ENCODE data around the gene ZBTB42.
A peak's percentile ranks its signal among the peaks of the same experiment; 100 is the strongest.

Gene ZBTB42

GRCh38 chr14:104783484-104784217 is 17.2 kb upstream of the ZBTB42 start:
- no peak for DNase-seq

DNA sequence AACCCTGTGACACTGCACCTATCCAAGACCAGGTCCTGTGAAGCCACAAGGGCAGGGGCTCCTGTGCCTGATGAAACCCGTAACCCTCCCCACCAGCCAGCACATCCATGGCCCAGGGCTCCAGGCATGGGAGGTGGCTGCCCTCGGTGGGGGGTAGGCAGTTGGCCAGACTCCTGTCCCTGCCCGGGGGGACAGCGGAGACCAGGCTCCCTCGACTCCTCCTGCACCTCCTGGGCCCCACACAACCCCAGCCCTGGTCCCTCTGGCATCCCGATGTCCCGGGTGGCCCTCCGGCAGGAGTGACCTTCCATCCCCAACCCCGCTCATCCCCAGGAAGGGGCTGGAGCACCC is 16.7 kb upstream of the ZBTB42 start:
- DNase-seq = no peak

GRCh38 chr14:104784846-104785707 is 15.8 kb upstream of the ZBTB42 start:
- no peak for DNase-seq

- DNase-seq = no peak
These were observed 15.2 kb upstream of the ZBTB42 start for GRCh38 chr14:104785708-104786080.

- DNase-seq = no peak
These were observed 14.8 kb upstream of the ZBTB42 start for GRCh38 chr14:104786091-104786586.

- DNase-seq = no peak
These were observed 13.9 kb upstream of the ZBTB42 start for GRCh38 chr14:104786726-104787675.

DNA sequence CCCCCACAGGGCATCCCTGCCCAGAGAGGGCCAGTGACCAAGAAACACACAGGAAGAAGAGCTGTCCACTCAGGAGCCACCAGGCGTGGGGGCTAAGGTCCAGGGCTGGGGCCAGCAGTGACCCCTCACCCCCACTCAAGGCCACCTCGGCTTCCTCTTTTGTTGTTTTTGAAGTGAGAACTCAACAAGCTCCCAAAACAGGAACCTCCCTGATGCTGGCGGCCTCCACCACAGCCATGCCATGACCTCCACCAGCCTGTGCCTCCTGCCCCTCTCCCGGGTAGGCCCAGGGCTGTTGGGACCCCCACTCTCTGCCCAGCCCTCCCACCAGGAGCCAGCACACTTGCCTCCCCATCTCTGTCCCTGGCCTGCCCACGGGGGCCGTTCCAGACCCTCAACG is 13.2 kb upstream of the ZBTB42 start:
- DNase-seq = no peak

DNA sequence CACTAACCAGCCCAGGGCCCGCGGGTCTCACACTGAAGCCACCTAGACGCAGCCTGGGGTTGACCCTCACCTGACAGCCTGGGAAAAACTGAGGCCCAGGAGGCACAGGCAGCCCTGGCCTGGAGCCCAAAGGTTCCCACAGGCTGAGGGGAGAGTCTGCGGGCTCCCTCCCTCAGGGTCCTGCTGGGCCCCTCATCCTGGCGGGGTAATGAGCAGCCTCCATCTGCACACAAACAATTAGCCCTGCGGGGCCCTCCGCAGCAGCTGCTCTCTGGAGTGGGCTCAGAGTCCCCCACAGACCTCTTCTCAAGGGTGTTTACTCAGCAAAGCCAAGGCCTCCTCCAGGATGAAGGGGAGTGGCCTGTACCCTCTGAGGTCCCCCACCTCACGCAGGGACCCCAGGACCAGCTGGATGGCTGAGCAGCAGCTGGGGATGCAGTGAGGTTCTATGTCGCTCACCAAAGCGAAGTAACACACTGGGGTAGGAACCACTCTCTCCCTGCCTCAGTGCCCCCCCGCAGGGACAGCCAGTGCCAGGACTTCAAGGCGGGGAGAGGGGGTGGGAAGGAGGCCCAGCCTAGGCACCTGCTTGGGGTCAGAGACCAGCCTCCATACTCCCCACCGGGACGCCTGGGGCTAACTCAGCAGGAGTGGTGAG is 12.6 kb upstream of the ZBTB42 start:
- DNase-seq = no peak

DNA sequence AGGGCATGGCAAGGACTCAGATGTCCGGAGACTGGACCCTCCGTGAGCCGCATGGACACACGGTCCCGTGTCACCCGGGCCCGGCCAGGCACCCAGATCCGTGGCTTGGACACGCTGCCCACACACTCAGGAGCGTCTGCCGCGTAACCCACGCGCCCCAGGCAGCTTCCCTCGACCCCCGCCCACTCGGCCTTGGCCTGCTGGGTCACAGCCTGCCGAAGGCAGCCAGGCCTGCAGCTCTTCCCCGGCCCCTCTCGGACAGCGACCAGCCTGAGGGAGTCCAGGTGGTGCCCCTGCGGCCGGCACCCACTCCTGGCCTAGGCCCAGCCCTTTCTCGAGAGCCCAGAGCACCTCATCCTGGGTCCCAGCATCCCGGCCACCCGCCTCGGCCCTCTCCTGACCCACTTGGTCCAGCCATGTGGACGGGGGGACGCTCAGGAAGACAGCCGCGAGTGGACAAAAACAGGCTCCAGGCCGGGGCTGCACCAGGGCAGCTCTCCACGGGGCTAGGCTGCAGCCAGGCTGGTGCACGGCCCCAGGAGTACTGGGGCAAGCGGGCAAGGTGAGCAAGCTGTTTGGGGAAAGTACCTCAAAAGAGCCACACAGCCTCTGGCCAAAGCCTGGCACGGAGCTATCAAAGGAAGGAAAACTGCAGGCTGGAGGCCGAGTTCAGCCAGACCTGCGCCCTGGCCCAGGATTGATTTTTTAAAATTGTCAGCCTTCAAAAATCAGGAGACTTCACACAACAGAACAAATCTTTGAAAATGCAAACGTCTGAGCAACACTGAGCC is 11.8 kb upstream of the ZBTB42 start:
- DNase-seq = no peak

DNA sequence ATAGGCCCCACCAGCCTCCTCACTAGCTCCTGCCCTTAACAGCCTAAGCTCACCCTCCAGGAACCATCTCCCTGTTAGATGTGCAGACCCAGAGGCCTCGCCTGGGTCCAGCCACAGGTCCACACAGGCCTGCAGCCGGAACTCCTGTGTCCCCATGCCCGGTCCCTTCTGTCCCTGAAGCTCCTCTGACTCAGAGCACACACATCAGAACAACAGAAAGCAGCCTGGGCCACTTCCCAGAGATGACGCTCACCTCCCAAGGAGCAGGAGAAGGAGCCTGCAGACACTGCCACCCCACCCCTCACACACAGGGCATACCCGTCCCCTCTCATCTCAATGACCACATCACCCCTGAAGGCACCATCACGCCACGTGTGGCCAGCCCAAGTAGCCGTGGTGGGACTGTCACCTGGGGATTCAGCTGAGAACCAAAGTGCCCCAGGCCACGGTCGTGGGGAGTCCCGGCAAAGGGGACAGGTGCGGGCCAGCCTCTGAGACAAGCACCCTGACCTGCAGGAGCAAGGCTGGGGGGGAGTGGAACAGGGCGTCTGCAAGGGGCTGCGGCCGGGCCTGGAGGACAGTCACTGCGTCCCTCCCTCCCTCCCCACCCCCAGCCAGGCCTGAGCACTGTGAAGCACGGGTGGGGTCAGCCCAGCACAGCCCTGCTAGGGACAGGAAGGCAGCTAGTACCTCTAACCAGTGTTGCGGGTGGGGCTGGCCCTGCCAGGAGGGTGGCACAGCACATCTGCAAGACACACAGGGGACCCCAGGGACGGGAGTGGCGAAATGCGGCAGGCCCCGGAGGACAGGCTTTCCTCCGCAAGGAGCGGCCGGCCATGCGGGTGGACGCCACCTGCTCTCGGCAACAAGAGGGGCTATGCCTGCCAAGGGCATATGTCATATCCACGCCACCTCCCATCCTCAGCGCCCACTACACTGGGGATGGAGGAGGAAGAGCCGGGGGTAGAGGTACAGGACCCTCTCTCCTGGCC is 10.9 kb upstream of the ZBTB42 start:
- no peak for DNase-seq

- no peak for DNase-seq
These were observed 9.5 kb upstream of the ZBTB42 start for GRCh38 chr14:104791425-104791824.

DNA sequence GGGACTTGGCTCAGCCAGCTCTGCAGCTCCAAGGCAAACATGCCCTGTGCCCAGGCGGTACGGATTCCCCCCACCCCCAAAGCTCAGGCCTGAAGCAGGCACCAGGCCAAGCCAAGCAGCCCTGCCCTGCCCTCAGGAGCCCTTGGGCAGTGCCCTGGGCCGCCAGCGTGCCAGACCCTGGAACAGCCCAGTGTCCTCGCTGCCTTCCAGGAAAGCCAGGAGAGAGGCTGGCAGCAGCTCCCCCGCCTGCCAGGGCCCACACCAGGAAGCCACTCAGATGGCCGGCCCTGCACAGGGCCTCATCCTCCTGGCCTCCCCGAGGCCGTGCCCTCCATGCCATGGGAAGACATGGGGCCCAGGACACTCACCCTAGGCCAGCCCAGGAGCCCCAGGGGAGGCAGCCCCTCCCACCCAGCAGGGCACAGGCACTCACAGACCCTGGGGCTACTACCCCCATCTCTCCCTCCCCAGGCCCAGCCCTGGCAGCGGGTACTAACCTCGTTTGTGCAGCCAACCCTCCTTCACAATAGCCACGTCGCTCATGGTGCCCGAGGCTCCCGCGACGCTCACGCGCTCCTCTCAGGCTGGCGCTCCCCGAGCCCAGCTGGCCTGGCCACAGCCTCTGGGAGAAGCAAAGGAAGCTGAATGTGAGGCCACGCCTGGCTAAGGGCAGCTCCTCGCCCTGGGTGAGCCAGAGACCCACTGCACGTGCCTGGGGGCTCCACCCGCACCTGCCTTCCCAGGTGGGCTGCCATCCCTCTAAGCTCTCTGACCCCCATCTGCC is 8.6 kb upstream of the ZBTB42 start:
- DNase-seq = no peak

DNA sequence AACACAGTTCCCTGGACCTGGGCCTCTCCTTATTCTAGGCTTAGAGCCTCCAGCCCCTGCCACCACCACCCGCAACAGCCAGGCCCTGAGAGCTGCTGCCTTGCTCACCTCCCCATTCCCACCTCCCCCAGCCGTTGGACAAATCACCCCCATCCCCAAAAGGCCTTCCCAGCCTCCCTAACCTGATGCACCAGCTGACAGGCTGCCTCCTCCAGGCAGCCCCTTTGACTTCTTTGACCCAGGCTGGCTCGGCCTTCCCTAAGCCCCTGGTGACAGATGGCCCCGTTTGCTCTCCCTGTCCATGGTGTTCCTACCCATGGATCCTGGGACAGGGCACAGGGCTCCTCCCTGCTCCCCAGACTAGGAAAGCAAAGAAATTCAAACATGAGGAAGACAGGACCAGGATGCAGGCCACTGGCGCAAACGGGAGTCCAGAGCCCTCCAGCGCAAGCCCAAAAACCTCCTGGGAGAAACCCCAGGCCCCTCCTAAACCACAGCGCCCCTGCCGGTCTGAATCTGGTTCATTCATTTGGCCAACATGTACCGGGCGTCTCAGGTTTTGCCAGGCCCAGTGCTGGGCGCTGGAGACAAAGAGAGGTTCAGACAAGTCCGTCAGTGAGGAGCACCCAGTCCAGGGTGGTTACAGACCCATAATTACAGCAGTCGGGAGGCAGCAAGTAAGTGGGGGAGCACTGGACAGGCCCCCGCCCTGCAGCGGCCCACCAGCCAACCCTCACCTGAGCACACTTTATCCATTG is 7.8 kb upstream of the ZBTB42 start:
- no peak for DNase-seq

DNA sequence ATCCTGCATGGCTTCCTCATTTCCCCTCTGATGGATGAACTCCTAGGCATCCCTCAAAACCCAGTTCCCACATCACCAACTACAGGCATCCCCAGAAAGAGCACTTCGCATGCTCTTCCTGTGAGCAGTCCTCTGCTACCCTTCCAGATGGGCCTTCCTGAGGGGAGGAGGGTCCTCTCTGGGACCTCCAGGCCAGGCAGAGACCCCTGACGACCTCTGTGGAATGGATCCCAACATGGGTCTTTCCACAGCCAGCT is 7.3 kb upstream of the ZBTB42 start:
- DNase-seq = no peak

- DNase-seq = peak; percentile 8
These were observed 6.8 kb upstream of the ZBTB42 start for GRCh38 chr14:104794099-104794498.

DNA sequence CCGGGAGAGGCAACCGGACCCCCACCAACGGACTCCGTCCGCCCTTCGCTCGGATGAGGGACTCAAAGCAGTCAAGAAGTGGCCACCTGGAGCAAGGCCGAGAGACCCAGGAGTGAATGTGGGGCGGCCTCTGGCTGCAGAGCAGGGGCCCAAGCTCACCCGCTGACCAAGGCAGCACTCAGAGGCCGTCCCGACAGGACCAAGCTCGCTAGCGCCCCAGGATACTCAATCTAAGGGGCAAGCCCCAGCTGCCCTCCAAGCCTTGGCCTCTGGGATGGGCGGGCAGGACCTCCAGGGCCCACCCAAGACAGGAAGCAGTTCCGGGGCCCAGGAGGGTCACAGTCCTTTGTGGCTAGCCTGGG is 6.3 kb upstream of the ZBTB42 start:
- DNase-seq = no peak

DNA sequence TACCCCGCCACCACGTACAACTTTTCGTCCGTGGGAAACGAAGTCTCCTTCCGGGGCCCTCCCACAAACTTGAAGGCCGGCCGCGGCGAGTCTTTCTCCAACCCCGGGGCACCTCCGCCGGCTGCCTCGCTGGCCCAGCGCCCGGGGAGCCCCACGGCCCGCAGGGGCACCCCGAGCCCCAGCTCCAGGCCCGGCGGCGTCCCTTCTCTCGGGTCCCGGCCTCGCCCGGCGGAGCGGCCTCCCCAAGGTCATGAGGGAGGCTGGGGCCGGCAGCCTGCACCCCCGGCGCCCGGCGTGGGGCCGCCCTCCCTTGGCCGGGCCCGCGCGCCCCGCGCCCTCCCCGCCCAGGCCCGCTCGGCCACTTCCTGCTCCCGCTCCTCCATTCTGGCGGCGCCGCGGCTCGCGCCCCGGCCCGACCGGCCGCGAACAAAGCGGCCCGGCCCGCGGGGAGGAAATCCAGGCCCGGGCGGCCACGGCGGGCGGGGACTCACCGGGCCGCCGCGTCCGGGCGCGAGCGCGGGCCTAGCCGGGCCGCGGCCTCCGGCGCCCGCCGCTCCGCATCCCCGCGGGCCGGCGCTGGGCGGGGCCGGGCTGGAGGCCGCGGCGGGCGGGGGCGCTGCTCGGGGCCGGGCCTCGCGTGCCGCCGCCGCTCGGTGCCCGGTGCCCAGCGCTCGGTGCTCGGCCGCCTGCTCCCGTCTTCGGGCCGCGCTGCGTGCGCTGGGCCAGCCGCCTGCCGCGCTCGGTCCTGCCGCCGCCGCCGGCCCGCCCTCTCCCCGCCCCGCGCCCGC is 5.7 kb upstream of the ZBTB42 start, which contains the start of gene AKT1:
Gene AKT1, minus strand, starts transcription at position 756 of the 788 bp plus-strand sequence. CDS start 3,105 bp downstream, outside the sequence.
- peak; percentile 48 for DNase-seq

Data from amniotic stem cell (primary cell).